ENCODE data around the gene MYO3B.

GRCh38 chr2:170652637-170653417, 474.9 kb downstream of the MYO3B start:
- TF ChIP-seq, protein P1, sequence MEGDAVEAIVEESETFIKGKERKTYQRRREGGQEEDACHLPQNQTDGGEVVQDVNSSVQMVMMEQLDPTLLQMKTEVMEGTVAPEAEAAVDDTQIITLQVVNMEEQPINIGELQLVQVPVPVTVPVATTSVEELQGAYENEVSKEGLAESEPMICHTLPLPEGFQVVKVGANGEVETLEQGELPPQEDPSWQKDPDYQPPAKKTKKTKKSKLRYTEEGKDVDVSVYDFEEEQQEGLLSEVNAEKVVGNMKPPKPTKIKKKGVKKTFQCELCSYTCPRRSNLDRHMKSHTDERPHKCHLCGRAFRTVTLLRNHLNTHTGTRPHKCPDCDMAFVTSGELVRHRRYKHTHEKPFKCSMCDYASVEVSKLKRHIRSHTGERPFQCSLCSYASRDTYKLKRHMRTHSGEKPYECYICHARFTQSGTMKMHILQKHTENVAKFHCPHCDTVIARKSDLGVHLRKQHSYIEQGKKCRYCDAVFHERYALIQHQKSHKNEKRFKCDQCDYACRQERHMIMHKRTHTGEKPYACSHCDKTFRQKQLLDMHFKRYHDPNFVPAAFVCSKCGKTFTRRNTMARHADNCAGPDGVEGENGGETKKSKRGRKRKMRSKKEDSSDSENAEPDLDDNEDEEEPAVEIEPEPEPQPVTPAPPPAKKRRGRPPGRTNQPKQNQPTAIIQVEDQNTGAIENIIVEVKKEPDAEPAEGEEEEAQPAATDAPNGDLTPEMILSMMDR (IDR thresholded peaks at IDR 0.05), result no peak
- no peak for TF ChIP-seq POLR2AphosphoS5 (IDR thresholded peaks at IDR 0.05)

Data from sigmoid colon (tissue), 4 donors.